CD4-positive, alpha-beta T cell treated with Interferon alpha-2 for 1 hour (primary cell): ENCODE measurements around the gene UIMC1.
"Not testable (repeated sequence)": the region's sequence is repeated elsewhere in the genome, so short reads cannot be mapped to it uniquely, and the experiment has no call there.

ENCODE experiments used
- DNase-seq, 2 donors: peaks; one replicate each; pipeline ENCODE4 v3.0.0-alpha.2; 2020 to 2022

Gene UIMC1

GRCh38 chr5:176881816-176882566 lies 124.6 kb downstream of the UIMC1 start:
- DNase-seq: no peak

DNA sequence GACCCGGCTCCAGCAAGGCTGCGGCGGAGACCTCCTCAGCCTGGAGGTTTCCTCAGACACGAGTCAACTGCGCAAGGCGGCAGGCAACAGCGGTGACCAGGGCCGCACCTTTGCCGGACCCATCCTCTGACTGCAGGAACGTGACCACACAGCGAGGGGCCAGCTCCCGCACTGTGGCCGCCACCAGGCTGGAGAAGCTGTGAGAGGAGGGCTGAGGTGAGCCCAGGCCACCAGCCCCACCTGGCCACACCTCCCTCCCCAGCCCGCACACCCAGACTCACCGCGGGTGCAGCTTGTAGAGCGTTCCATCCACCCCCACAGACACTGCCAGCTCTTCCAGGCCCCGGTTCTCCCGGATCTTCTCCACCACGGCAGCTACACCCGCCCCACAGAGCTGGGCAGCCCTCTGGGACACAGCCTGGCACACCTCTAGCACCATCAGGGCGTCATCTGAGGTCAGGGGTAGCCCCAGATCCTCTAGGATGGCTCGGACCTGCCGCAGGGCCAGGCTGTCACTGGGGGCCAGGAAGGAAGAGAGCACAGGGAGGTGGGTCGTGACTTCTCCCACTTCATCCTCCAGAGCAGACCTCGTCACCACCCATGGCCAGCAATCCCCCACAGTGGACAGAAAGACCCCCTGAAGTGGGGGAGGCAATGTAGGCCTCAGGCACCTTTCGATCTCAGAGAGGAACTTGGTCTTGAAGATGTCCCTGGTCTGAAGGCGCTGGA lies 125.4 kb downstream of the UIMC1 start:
- no peak for DNase-seq

- DNase-seq: no peak
Measured at GRCh38 chr5:176880366-176881020, 126.1 kb downstream of the UIMC1 start.

DNA sequence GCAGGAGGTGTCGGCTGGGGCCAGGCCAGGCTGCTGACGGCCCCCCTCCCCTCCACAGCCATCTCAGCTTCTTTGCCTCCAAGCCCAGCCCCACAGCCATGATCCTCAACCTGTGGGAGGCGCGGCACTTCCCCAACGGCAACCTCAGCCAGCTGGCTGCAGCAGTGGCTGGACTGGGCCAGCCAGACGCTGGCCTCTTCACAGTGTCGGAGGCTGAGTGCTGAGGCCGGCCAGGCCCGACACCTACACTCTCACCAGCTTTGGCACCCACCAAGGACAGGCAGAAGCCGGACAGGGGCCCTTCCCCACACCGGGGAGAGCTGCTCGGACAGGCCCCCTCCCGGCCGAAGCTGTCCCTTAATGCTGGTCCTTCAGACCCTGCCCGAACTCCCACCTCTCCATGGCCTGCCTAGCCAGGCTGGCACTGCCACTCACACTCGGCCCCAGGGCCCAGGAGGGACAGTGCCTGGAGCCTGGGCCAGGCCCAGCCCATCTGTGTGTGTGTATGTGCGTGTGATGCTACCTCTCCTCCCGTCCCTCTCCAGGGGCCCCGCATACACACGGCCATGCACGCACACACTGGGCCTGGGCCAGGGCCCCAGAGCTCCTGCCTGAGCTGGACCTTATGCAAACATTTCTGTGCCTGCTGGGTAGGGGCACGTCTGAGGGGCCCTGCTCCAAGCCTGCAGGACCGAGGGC lies 126.8 kb downstream of the UIMC1 start:
- no peak for DNase-seq

- DNase-seq: no peak
Measured at GRCh38 chr5:176878906-176879662, 127.5 kb downstream of the UIMC1 start.

- no peak for DNase-seq
Measured at GRCh38 chr5:176878463-176878862, 128.1 kb downstream of the UIMC1 start.

DNA sequence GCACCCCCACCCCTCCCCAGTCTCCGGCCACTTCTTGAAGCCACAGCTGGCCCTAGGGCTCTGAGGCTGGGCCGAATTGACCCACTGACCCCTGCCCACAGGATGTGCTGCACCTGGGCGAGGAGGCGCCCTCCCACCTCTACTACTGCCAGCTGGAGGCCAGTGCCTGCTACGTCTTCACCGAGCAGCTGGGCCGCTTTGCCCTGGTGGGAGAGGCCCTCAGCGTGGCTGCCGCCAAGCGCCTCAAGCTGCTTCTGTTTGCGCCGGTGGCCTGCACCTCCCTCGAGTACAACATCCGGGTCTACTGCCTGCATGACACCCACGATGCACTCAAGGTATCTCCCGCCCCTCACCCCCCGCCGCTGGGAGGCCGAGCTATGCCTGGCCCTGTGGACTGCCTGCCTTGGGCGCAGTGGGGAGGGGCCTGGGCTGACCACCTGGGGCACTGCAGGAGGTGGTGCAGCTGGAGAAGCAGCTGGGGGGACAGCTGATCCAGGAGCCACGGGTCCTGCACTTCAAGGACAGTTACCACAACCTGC lies 128.7 kb downstream of the UIMC1 start:
- DNase-seq: no peak

DNA sequence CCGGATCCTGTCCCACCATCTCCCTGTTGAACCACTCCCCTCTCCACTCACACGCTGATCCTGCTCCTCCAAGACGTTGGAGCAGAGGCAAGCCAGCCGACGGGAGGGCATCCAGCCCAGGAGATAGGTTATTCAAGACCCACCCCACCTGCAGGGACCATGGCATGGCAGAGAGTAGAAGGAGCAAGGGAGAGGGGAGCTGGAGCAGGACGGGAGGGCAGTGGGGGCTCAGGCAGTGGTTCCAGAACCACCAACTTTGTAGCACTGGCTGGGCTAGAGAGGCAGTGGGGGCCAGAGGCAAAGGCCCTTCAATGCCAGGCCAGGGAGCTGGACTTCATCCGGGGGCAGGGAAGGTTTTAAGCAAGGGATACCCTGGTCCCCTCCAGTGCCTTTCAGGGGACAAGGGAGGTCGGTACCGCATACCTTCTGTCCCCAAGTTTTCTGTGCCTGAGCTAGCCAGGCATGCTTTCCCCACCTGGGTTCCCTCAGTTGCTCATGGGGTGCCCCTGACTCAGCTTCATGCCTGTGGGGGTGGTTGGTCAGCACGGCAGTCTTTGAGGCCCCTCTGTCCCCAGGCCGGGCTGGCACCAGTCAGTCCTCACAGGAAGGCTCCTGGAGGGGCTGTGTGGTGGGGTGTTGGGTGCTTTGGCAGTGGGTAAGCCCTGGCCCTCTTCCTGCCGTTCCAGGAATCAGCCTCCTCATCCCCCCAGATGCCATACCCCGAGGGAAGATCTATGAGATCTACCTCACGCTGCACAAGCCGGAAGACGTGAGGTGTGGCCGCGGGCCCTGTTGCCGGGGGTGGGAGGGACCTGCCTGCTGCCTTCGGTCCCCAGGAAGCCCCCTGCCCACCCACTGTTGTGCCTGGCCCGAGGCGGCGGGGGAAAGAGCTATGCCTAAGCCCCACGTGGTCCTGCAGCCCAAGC lies 129.8 kb downstream of the UIMC1 start:
- DNase-seq: no peak

- DNase-seq: no peak
Measured at GRCh38 chr5:176875783-176876505, 130.6 kb downstream of the UIMC1 start.

DNA sequence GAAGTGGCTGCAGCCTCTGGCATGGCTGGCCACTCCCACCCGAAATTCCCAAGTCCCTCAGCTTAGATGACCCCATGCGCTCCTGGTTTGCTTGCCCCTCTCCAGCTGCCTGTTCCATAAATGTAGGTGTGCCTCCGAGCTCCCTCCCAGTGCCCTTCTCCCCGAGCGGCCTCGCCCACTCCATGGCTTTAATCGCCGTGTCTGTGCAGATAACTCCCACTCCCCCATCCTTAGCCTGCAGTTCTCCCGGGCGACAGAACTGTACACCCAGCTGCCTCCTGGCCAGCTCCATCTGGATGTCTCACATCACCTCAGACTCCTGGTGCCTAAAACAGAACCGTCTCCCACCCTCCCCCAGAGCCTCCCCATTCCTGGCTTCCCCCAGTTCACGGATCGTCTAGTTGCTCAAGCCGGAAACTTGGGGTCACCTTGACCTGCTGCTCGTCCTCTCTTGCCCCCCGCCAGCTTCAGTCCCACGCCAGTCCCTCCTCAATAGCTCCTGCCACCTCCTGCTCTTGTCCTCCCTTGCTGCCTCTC lies 131.5 kb downstream of the UIMC1 start:
- DNase-seq: no peak

- no peak for DNase-seq
Measured at GRCh38 chr5:176874198-176874780, 132.3 kb downstream of the UIMC1 start.

GRCh38 chr5:176873541-176874172 lies 132.9 kb downstream of the UIMC1 start:
- DNase-seq: no peak

DNA sequence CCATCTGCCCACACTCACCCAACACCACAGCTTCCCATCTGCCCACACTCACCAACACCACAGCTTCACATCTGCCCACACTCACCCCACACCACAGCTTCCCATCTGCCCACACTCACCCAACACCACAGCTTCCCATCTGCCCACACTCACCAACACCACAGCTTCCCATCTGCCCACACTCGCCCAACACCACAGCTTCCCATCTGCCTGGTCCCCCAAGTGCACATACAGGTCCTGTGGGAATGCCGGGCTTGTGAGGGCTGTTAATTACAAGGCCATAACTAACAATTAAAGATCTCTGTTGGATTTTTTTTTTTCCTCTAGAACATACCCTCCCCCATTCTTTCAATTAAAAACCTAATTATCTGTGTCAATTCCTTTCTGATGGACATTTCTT lies 133.6 kb downstream of the UIMC1 start:
- not testable (repeated sequence) for DNase-seq

DNA sequence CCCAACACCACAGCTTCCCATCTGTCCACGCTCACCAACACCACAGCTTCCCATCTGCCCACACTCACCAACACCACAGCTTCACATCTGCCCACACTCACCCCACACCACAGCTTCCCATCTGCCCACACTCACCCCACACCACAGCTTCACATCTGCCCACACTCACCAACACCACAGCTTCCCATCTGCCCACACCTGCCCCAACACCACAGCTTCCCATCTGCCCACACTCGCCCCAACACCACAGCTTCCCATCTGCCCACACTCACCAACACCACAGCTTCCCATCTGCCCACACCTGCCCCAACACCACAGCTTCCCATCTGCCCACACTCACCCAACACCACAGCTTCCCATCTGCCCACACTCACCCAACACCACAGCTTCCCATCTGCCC lies 134.0 kb downstream of the UIMC1 start:
- not testable (repeated sequence) for DNase-seq

GRCh38 chr5:176870644-176871043 lies 135.9 kb downstream of the UIMC1 start:
- DNase-seq: not testable (repeated sequence)

GRCh38 chr5:176870110-176870591 lies 136.4 kb downstream of the UIMC1 start:
- DNase-seq: no peak

- no peak for DNase-seq
Measured at GRCh38 chr5:176869501-176870109, 137.0 kb downstream of the UIMC1 start.

- no peak for DNase-seq
Measured at GRCh38 chr5:176868731-176869130, 137.8 kb downstream of the UIMC1 start.
